SK-N-SH (cell line): Measurements from ENCODE around the gene P4HTM.

ENCODE experiments used
- NFIC ChIP-seq: IDR thresholded peaks from 2 replicates; pipeline ENCODE4 v1.4.0; 2012; ENCODE audit warnings: borderline replicate concordance
- RXRA ChIP-seq: IDR thresholded peaks from 2 replicates; pipeline ENCODE4 v1.4.0; 2012; ENCODE audit warnings: low read depth, mild to moderate bottlenecking, borderline replicate concordance
- SIN3A ChIP-seq: IDR thresholded peaks from 2 replicates; pipeline ENCODE4 v1.6.1; 2012; ENCODE audit warnings: low read depth, mild to moderate bottlenecking, low read length, moderate library complexity, borderline replicate concordance
- TF ChIP-seq, protein P1 (sequence below): fragments of 200-600 bp; sonication (generic); IDR thresholded peaks from 2 replicates; pipeline ENCODE4 v1.6.1; 2017; ENCODE audit warnings: antibody characterized with exemption, mild to moderate bottlenecking, moderate library complexity

DNA sequence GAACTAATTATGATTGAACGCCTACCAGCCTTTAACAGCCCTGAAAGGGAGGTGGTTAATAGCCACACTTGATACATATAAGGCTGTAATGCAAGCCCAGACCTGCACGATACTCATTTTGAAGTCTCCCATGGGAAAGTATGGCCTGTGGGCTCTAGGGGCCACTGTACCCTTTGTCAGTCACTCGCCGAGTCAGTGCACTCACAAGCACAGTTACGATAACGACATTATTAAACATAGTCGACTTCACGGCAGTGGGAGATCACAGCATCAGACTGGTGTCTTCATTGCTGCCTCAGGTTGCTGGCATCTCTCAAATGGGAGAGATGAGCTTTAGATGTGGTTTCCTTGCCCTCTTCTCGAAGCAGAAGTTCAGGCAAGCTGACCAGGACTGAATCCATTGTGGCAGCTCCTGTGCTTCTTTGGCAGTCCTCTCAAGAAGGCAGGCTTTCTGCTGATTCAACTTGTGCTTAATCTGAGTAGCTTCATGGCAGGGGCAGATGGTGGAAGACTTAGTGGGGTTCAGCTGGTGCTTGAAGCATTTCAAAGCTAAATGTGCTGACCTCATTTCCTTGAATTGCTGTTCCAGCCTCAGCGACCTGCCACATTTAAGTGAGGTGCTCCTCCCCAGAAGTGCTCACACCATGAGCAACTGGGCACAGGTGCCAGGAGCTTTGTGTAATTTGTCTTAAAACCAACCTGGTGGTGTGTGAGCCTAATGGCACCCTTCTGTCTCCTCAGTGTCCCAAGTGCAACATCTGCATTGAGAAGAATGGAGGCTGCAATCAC, 15.8 kb upstream of the P4HTM start:
- TF ChIP-seq SIN3A (no peak), RXRA (no peak), NFIC (no peak)
- TF ChIP-seq, protein P1, sequence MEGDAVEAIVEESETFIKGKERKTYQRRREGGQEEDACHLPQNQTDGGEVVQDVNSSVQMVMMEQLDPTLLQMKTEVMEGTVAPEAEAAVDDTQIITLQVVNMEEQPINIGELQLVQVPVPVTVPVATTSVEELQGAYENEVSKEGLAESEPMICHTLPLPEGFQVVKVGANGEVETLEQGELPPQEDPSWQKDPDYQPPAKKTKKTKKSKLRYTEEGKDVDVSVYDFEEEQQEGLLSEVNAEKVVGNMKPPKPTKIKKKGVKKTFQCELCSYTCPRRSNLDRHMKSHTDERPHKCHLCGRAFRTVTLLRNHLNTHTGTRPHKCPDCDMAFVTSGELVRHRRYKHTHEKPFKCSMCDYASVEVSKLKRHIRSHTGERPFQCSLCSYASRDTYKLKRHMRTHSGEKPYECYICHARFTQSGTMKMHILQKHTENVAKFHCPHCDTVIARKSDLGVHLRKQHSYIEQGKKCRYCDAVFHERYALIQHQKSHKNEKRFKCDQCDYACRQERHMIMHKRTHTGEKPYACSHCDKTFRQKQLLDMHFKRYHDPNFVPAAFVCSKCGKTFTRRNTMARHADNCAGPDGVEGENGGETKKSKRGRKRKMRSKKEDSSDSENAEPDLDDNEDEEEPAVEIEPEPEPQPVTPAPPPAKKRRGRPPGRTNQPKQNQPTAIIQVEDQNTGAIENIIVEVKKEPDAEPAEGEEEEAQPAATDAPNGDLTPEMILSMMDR = no peak
